ENCODE data around the gene VGF.
A peak's percentile ranks its signal among the peaks of the same experiment; 100 is the strongest.

Gene VGF

DNA sequence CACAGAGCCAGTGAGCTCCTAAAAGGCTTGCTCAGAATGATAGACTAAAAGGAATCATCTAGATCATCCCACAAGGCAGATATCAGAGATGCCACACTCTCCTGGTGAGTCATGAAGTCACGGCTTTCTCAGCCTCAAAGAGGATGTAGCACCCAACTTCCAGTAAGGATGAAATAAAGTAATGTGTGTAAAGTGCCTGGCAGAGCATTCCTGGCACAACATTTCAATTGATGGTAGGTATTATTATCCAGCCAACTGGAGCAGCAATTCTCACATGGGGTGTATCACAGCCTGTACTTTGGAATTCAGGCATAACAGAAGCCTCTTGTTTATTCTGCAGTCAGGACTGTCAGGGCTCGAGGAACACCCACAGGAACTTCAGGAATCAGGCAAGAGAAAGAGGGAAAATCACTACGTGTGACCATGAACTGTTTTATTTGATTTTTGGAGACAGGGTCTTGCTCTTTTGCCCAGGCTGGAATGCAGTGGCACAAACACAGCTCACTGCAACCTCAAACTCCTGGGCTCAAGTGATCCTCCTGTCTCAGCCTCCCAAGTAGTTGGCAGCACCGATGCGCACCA lies 20.0 kb upstream of the VGF start:
- peak; percentile 67 for DNase-seq

DNA sequence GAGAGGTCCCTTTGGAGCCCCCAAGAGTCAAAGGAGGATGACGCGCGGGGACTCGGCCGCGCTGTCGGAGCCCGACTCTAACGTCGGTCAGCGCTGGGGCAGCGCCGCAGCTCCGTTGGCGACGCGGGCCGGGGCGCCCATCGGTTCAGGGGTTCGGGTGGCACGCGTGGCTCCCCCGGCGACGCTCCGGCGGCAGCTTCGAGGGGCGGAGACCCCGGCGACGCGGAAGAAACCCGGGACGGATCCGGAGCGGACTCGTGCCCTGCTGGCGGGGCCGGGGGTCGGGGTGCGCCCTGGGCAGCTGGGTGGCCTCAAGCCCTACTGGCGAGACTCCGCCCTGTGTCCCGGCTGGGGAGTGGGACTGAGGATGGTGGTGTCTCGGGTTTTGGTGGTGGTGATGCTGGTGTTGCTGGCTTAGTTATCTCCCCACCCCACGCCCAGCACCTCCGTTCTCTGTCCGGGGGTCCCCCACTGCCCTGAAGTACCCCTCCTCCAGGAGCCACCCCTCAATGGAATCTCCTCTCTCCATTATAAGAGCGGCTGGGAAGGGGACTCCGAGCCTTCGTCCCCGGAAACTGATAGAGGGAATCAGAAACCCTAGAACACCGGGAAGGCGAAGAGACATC lies 14.9 kb upstream of the VGF start, which contains the start of gene NAT16:
NAT16 (minus strand) TSS at position 164 of the 626 bp plus-strand sequence. CDS start 5,486 bp downstream, outside the sequence.
- no peak for DNase-seq

DNA sequence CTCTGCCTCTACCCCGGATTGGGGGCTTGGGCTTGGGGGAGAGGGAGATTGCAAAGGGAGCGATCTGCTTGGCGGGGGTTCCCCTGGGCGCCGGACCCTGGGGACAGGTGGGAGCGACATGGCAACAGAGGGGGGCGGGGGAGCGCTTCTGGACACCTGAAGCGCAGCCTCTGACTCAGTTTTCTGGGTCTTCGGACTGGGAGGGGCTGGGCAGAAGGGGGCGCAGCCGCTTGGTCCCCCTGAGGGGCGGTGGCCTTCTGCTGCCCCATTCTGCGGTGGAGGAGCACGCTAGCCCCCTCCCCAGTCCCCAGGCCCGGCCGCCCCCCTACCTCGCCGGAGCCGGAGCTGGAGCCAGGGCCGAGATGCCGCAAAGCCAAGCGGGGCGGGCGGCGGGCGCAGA lies 14.3 kb upstream of the VGF start:
- DNase-seq = no peak

DNA sequence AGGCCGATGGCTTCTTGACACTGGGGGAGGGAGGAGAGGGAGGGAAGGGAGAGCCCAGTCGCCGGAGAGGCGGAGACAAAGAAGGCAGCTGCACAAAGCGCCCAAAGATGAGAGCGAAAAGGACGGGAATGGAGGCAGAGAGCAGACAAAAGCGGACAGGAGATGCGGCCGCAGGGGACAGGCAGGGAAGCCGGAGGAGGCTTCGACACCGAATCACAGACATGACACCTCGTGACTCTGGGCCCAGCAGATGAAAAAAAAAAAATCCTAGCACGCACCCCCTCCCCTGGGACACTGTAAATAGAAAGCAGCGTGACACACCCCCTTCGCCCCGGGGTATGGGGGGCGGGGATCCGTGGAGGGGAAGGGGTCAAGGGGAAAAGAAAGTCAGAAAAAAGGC lies 13.7 kb upstream of the VGF start:
- no peak for DNase-seq

DNA sequence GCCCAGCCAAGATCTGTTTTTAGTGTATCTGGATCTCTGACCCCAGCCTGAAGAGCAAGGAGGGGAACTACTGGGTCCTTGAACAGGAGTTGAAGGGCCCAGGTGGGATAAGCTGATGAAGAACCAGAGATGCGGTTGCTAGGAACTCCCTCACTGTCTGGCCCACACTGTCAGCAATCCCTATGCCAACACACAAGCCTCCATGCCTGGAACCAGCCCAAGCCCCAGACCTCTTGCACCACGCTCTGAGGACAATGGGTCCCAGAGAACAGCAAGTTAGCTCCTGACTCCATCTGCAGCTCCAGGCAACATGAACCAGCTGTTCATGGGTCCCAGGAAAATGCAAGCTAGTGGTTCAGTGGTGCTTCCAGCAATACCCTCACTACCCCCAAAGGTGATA lies 12.3 kb upstream of the VGF start:
- no peak for DNase-seq

DNA sequence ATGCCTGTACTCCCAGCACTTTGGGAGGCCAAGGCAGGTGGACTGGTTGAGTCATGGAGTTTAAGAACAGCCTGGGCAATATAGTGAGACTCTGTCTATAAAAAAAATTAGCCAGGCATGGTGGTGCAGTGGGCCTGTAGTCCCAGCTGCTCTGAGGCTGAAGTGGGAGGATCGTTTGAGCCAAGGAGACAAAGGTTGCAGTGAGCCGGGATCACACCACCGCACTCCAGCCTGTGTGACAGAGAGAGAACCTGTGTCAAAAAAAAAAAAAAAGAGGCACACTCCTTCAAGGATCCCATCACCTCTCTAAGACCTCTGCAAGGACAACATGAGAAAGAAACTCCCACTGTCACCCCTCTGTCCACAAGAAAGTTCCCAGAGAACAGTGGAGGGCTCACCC lies 10.3 kb upstream of the VGF start:
- DNase-seq = no peak

DNA sequence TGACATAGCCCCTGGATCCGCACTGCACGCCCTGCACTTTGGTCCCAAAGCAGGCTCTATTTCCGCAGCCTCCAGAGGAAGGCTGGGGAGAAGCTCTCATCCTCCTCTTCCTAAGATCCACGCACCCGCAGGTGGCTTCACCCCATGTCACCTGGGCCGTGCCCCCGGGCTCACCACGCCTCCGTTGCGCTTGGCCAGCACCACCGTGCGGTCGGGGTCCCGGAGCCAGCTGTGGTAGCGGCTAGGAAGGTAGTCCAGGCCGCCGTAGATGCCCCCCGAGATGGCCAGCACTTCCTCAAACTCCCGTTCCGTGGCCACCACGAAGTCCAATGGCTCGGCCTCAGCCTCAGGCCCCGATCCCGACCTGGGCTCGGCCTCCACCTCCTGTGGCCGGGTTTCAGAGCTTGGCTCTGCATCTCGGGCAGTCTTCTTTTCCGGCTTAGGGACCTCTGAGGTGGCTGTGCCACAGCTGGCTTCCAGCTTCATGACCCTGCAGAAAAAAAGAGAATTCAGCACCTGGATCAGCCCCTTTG lies 9.0 kb upstream of the VGF start:
- DNase-seq = no peak

DNA sequence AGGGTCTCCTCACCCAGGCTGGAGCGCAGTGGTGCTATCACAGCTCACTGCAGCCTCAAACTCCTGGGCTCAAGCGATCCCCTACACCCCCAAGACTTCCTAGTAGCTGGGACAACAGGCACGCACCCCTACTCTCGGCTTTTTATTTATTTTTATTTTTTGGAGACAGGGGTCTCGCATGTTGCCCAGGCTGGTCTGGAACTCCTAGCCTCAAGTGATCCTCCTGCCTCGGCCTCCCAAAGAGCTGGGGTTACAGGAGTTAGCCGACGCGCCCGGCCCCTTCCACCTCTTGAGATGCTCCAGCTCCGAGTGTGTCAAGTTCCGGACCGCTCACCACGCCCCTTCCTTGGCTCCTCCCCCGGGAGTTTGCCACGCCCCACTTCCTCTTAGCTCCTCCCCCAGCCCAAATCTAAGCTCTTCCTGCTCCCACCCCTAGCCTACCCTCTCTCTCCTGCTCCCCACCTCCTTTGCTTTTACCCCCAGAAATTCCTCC lies 8.4 kb upstream of the VGF start:
- DNase-seq = peak; percentile 44

DNA sequence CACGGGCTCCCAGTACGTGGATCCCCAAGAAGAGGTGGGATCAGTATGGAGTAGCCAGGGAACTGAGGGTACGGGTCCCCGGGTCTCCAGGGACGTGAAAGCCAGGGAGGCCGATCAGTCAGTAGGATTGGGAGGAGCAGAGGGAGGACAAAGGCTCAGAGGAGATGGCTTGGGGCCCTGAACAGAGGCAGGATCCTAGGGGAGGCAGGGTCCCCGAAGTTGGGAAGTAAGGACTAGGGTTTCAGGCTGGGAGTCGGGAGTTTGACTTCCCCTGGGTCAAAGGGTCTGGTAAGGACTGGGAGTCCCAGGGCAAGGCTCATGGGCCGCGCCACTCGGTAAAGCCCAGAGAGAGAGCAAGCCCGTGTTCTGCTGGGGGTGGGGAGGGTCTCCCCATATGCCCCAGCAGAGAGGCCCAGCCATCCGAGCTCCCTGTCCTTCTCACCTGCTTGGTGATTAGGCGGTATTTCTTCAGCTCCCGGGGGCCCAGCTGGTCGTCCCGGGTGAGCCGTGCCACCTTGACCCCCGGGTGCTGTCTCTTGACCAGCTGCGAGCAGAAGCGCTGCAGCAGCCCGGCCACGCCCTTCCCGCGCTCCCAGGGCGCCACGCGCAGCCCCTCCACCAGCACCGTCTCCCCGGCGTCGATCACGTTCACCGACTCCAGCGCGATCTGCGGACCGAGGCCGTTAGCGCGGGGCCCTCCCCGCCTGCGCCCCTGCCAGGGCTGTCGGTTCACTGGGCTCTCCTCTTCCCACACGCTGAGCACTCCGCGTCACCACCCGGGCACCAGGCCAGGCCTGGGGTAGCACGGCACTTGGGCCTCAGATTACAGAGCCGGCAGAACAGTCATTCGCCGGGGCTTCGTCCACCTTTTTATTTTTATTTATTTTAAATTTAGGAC lies 7.7 kb upstream of the VGF start:
- DNase-seq = peak; percentile 88

DNA sequence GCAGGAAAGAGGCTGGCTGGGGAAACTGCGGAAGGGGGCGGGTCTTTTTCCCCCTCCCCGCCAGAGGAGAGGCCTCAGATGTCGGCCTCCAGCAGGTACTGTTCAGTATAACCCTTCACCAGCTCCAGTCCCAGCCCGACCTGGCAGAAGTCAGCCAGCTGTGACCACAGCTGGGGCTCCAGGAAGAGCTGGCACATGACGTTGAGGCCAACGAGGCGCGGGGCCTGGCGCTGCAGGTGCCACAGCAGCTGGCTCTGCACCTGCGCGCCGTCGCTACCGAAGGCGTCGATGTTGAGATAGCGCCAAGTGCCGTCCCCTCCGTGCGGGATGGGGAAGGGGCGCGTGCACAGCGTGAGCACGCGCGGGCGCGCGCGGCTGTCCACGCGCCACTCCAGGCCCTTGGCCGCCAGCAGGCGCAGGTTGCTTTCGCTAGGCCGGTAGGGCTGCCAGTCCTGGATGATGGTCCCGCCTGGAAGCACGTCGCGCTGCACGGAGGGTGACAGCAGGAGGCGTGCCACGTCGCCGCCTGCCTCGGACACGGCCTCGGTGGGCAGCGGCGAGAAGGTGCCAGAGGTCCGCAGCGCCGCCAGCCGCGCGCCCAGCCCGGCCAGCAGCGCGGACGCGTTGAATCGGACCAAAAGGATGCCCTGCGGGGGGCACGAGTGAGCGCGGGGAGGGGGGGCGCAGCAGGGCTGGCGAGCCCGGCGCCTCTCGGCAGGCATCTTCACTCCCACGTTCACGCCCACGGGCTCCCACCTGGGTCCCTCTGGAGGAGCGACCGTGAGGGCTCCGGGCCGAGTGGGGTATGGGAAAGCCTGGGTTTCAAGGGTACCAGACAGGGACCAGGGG lies 6.9 kb upstream of the VGF start:
- no peak for DNase-seq

DNA sequence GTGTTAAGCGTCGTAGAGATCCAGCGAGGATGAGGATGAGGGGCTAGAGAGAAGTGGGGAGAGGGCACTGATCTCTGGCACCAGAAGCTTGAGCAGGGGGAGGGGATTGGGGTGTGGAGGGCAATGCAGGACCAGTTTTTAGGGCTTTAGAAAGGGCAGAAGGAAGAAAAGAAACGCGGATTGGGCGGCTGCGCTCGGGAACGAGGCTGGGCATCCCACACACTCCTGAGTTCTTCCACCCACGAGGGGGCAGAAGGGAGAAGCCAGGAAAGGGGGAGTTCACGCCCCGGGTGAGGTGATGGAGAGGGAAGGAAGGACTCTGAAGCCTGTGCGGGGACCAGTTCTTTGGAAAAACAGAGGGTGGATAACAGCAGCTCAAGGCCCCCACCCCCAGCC lies 6.1 kb upstream of the VGF start:
- no peak for DNase-seq

DNA sequence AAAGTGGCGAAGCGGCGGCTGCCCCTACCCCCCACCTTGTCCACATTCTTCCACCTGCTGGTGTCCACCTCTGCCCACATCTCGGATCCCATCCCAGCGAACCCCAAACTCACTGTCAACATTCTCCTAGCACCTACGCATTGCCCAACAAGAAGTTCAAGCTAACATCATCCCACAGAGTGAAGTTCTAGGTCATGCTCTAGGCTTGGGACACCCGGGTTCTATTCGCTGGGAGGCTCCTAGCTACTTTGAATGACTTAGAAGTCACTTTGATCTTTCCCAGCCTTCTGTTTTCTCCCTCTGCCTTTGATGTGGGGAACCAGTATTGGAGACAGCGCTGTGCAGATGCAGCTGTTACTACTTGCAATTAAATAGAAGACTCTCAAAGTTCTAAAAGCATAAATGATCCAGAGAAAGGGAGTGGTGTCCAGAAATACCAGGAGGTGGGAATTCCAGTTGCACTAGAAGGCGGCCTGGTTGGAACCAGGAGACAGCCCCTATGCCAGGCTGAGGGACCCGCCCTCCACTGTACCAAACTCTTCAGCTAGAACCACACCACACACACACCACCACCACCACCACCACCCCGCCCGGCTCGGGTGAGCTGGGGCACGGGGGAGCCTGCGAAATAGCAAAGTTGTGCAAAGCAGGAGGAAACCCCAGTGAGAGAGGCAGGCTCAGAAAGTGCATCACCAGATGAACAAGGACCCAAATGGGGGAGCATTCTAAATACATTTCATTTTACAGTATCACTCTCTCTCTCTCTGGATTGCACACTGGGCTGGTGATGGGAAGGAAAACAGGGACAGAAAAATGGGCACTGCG lies 5.5 kb upstream of the VGF start:
- no peak for DNase-seq

DNA sequence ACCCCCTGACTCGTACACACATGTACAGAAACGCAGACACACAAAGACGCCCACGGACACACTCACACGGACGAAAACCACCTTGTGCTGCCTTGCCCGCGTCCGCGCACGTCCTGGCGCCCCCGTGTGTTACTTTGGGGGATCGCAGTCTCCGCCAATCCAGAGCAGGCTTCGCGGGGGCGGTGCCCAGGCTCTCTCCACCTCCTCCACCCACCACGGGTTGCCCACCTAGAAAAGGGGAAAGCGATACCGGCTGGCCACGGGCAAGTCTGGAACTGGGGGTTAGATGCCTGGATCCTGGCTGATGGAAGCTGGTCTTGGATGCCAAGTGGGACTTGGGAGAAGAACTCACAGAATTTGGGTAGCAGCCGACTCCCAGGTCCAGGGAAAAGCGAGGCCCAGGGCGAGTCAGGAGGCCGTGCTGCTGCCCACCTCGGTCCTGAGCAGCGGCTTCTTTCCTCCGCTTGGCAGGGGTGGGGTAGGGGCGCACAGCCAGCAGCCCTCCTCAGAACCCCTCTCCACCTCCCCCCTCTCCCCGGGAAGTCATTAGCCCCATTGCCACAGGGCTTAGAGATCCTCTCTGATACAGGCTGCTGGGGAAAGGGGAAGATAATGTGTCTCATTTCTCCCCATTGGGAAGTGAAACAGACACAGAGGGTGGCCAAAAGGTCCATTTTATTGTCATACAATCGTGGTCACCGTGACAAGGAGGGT lies 4.6 kb upstream of the VGF start:
- peak; percentile 51 for DNase-seq

DNA sequence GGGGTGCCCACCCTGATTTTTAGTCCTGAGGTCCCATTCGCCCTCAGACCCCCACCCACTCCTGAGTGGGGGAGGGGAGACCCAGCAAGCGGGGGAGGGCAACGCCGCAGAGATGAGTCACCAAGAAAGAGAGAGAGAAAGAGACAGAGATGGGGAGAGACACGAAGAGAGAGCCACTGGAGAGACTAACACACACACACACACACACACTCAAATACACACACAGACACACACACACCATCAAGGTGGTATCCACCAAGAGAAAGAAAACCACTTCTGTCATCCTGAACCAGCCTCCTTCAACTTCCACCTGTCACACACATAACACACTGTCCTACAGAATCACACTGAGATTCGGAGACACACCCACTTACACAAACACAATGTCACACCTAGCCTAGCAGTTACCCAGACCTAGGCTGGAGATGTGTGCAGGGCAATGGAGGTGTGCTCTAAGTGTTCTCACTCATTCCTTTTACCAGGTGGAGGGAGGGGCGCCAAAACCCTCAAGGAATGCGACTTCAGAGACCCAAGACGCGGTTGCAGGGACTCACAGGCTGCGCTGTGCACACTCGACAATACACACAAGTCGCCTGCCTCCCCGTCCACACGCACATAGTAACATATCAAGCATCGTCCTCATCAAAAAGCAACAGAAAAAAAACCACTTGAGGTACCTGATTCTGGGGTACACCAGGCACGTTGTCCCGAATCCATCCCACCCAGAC lies 3.9 kb upstream of the VGF start:
- no peak for DNase-seq

DNA sequence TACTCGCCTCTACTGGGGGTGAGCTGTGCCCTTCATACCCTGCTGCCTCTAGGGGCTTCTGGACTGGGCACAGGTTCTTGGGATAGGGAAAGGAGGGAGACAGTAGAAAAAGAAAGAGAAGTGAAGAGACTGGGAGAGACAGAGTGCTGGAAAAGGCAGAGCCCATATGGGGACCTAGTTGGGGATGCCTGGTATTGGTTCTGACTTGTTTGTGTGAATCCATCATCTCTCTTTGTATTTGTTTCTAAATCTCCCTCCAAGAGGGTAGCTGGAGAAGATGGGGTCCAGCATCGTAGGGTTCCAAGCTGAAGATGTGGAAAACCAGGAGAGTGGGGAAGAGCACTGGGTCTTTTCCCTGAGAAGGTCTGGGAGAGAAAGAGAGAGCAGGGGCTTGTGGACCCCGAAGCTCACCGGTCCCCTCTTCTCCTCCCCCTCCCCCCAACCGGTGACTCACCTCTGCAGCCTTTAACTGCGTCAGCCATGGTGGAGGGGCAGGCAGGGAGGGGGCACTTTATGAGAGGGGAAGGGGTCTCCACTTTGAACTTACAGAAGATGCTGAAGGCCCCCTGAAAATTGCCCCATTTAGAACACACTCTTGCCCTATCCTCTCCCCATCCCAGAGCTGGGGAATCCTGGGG lies 3.2 kb upstream of the VGF start:
- DNase-seq = no peak

DNA sequence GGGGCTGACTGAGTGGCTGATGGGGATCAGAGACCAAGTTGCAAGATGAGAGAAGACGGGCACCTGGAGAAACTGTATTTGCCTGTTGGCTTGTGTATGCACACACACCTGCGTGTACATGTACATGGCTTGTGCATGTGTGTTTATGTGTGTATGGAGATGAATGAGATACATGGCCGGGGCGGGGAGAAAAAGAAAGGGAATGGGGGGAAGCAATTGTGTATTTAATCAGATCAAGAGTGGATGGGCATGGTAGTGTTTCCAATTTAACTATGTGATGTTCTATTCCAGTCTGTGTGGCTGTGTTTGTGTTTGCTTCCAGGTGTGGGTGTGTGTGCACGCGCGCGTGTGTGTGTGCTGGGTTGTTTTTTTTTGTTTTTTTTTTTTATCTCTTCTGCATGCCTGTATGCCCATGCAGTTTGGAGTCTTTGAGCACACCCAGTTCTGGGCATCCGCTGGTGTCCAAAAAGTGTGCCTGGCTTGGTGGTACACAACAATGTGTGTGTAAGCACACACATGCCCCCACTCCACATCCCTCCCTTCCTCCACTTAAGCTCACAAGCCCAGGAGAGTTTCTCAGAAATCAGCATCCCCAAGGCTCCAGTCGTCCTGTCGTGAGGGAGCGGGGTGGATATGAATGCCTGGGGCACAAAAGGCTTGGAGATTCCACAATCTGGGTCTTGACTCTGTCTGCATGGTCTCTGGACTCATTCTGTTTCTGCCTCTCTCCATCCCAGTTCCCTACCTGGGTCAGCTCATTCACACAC lies 2.5 kb upstream of the VGF start:
- DNase-seq = no peak

DNA sequence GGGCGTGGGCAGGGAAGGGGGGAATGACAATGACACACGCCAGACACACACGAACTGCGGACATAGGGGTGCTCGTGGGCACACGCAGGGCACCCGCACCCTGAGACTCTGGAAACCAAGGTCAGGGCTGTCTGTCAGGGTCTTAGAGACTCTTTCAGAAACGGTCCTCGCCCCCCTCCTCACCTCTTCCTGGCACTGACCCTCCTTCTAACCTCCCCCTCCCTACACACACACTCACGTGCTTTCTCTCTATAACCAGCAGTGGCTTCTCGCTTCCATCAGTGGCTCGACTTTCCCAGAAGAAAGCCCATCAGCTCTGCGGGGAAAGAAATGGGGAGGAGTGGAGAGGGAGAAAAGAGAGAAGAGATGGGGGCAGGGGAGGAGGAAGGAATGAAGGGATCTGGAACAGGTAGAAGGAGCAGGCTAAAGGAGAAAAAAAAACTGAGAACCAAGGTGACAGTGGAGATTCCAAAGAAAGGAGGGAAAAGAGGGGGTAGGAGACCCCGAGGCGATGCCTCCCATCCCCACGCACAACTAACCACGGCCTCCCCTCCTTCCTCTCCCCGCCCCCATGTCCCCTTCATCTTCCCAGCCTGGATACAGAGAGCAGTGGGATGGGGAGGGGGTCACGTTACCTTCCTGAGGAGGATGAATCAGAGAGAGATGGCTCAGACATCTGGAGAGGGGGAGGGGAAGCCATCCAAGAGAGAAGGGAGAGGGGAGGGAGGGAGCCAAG lies 1.7 kb upstream of the VGF start:
- no peak for DNase-seq

DNA sequence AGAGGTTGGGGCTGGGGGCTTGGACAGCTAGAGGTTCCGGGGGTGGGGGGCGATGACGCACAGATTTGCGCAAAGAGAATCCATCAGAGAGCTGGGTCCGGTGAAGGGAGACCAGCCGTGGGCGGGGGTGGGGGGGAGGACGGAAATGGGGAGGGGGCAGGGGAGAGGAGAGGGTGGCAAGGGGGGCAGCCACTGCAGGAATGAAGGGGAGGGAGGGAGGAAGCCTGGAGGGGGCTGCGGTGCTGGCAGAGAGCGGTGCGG lies 1.2 kb upstream of the VGF start:
- no peak for DNase-seq

Data from fibroblast of skin of back (primary cell).